ENCODE measurements around the gene CFLAR.

GRCh38 chr2:201130524-201131186, 14.7 kb downstream of the CFLAR start:
- TF ChIP-seq CTCF (IDR thresholded peaks at IDR 0.05; ENCODE audit: low read depth, low read length, missing input control) (no peak), EGR1 (IDR thresholded peaks at IDR 0.05; ENCODE audit: low read depth in 2 of 2) (no peak), RAD21 (IDR thresholded peaks at IDR 0.05) (no peak), FOXA1 (IDR thresholded peaks at IDR 0.05) (no peak), ATF3 (IDR thresholded peaks at IDR 0.05) (no peak), ZBTB33 (IDR thresholded peaks at IDR 0.05) (no peak), HNF4A (conservative IDR thresholded peaks at IDR 0.05) (no peak), HNF4G (IDR thresholded peaks at IDR 0.05) (no peak), JUND (IDR thresholded peaks at IDR 0.05) (peak in 1 of 2 donors; percentile 19), YY1 (IDR thresholded peaks at IDR 0.05) (peak; percentile 36), TAF1 (conservative IDR thresholded peaks at IDR 0.05) (no peak), MAX (IDR thresholded peaks at IDR 0.05) (no peak), REST (IDR thresholded peaks at IDR 0.05) (no peak)
